Neural cell (in vitro differentiated cells): ENCODE data around the gene AXL. TPM values are rescaled to one million over a fixed set of nuclear protein-coding genes. Genes with fewer than 3 reads are reported as not detected.

Source experiments
- H2AFZ ChIP-seq: fragments of 200-600, 300-800 bp; sonication (generic), shearing (Covaris generic); 2 replicates; pipeline ENCODE4 v1.6.0; 2014; ENCODE audit warnings: low read depth, mild to moderate bottlenecking, antibody characterized with exemption, low read length, moderate library complexity
- H3F3A ChIP-seq: fragments of 200-600 bp; shearing (Covaris generic); 2 replicates; pipeline ENCODE4 v1.6.1; 2016; ENCODE audit warnings: mild to moderate bottlenecking, moderate library complexity, mixed read lengths, antibody characterized with exemption, low read length; ENCODE audit not compliant: insufficient read depth, poor library complexity, severe bottlenecking
- H3K27ac ChIP-seq: fragments of 200-600, 300-800 bp; sonication (generic), shearing (Covaris generic); 2 replicates; pipeline ENCODE4 v1.5.1; 2014; ENCODE audit warnings: mild to moderate bottlenecking, low read length, moderate library complexity
- H3K27me3 ChIP-seq: fragments of 300-800, 200-600 bp; sonication (generic), shearing (Covaris generic); 2 replicates; pipeline ENCODE4 v1.6.0; 2014; ENCODE audit warnings: mild to moderate bottlenecking, low read depth, low read length, moderate library complexity; ENCODE audit not compliant: insufficient read depth
- H3K36me3 ChIP-seq: fragments of 300-800, 200-600 bp; sonication (generic), shearing (Covaris generic); 2 replicates; pipeline ENCODE4 v1.5.1; 2014; ENCODE audit warnings: mild to moderate bottlenecking, antibody characterized with exemption, low read length, moderate library complexity; ENCODE audit not compliant: insufficient read depth
- H3K4me2 ChIP-seq: fragments of 300-800, 200-600 bp; sonication (generic), shearing (Covaris generic); 2 replicates; pipeline ENCODE4 v1.6.0; 2014; ENCODE audit warnings: mild to moderate bottlenecking, low read length
- H3K4me3 ChIP-seq: fragments of 300-800, 200-600 bp; sonication (generic), shearing (Covaris generic); 2 replicates; pipeline ENCODE4 v1.5.1; 2014; ENCODE audit warnings: mild to moderate bottlenecking, low read length, moderate library complexity
- H3K79me2 ChIP-seq: fragments of 200-600 bp; shearing (Covaris generic); replicated peaks from 2 replicates; pipeline ENCODE4 v1.6.0; 2014; ENCODE audit warnings: mild to moderate bottlenecking, low read length, moderate library complexity; ENCODE audit not compliant: insufficient read depth
- H3K9ac ChIP-seq: fragments of 300-800, 200-600 bp; sonication (generic), shearing (Covaris generic); 2 replicates; pipeline ENCODE4 v1.6.1; 2016; ENCODE audit warnings: mild to moderate bottlenecking, low read length, mixed read lengths
- H3K9me2 ChIP-seq: fragments of 200-600 bp; shearing (Covaris generic); 2 replicates; pipeline ENCODE4 v1.6.1; 2016; ENCODE audit warnings: mild to moderate bottlenecking, low read length, mixed read lengths; ENCODE audit not compliant: insufficient read depth
- H3K9me3 ChIP-seq: fragments of 200-600, 300-800 bp; sonication (generic), shearing (Covaris generic); 2 replicates; pipeline ENCODE4 v1.6.1; 2016; ENCODE audit warnings: mild to moderate bottlenecking, mixed run types, low read length, moderate library complexity, mixed read lengths
- H4K20me1 ChIP-seq: fragments of 200-600 bp; shearing (Covaris generic); 2 replicates; pipeline ENCODE4 v1.6.1; 2016; ENCODE audit warnings: mild to moderate bottlenecking, mixed run types; ENCODE audit not compliant: insufficient read depth
- EP300 ChIP-seq: fragments of 450-650 bp; conservative IDR thresholded peaks from 2 replicates; pipeline ENCODE4 v1.6.1; 2014; ENCODE audit warnings: antibody characterized with exemption, mild to moderate bottlenecking, moderate library complexity; ENCODE audit not compliant: poor library complexity, severe bottlenecking
- EZH2 ChIP-seq: fragments of 200-600, 300-800 bp; shearing (Covaris generic), sonication (generic); IDR thresholded peaks from 2 replicates; pipeline ENCODE4 v1.6.1; 2014; ENCODE audit warnings: antibody characterized with exemption, low read length, borderline replicate concordance, mild to moderate bottlenecking; ENCODE audit not compliant: insufficient read depth, poor library complexity, severe bottlenecking
- MXI1 ChIP-seq: fragments of 450-650 bp; conservative IDR thresholded peaks from 2 replicates; pipeline ENCODE4 v1.6.1; 2014; ENCODE audit warnings: antibody characterized with exemption, mild to moderate bottlenecking; ENCODE audit not compliant: poor library complexity, severe bottlenecking
- POLR2AphosphoS5 ChIP-seq: IDR thresholded peaks from 2 replicates; pipeline ENCODE4 v1.6.1; 2012
- RAD21 ChIP-seq: fragments of 450-650 bp; conservative IDR thresholded peaks from 2 replicates; pipeline ENCODE4 v1.6.1; 2014; ENCODE audit warnings: antibody characterized with exemption, mild to moderate bottlenecking, moderate library complexity
- SMC3 ChIP-seq: fragments of 450-650 bp; conservative IDR thresholded peaks from 2 replicates; pipeline ENCODE4 v1.6.1; 2014; ENCODE audit warnings: antibody characterized with exemption, mild to moderate bottlenecking, moderate library complexity; ENCODE audit not compliant: poor library complexity
- TAF1 ChIP-seq: IDR thresholded peaks from 2 replicates; pipeline ENCODE4 v1.6.1; 2012; ENCODE audit warnings: low read depth
- polyA plus RNA-seq: library from polyadenylated mRNA; depleted of rRNA; stranded (reverse); fragments of >200 nt; gene quantifications from 2 replicates; pipeline ENCODE4 v1.2.3, GENCODE V29; 2014
- TF ChIP-seq, protein P1 (sequence below): fragments of 450-650 bp; IDR thresholded peaks from 2 replicates; pipeline ENCODE4 v1.5.1; 2014; ENCODE audit warnings: antibody characterized with exemption, mild to moderate bottlenecking, moderate library complexity; ENCODE audit not compliant: poor library complexity, severe bottlenecking
- TF ChIP-seq, protein P2 (sequence below): IDR thresholded peaks from 2 replicates; pipeline ENCODE4 v1.6.1; 2012; ENCODE audit warnings: borderline replicate concordance

AXL gene
- polyA plus RNA-seq, 1 donor from 2014 or later = 0.10 TPM

DNA sequence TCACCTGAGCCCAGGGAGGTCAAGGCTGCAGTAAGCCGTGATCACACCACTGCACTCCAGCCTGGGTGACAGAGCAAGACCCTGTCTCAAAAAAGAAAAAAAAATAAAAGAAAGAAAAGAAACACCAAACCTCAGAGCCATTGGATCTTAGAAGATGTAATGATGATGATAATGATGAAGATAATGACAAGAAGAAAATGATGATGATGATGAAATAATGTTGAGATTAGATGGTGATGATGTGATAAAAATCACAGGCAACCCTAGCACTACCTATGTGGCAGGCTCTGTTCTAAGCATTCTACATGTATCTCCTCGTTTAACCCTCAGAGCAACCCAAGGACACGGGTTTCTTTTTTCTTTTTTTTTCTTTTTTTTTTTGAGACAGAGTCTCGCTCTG, 25.1 kb downstream of the AXL start:
- Histone ChIP-seq H3K9me3 (no peaks in the 10 kb centered on the region), H3K36me3 (no peaks in the 10 kb centered on the region), H3K4me3 (no peak overlapping the region), H3K27ac (no peak overlapping the region), H3K79me2 (no peaks in the 10 kb centered on the region), H3K4me2 (no peak overlapping the region), H4K20me1 (no peaks in the 10 kb centered on the region), H3K27me3 (no peaks in the 10 kb centered on the region), H3F3A (no peaks in the 10 kb centered on the region), H3K9me2 (no peaks in the 10 kb centered on the region), H3K9ac (no peak overlapping the region), H2AFZ (no peak overlapping the region)
- TF ChIP-seq EZH2 (no peak), EP300 (no peak), RAD21 (no peak), TAF1 (no peak), POLR2AphosphoS5 (no peak), MXI1 (no peak), SMC3 (no peak)
- TF ChIP-seq, protein P1, sequence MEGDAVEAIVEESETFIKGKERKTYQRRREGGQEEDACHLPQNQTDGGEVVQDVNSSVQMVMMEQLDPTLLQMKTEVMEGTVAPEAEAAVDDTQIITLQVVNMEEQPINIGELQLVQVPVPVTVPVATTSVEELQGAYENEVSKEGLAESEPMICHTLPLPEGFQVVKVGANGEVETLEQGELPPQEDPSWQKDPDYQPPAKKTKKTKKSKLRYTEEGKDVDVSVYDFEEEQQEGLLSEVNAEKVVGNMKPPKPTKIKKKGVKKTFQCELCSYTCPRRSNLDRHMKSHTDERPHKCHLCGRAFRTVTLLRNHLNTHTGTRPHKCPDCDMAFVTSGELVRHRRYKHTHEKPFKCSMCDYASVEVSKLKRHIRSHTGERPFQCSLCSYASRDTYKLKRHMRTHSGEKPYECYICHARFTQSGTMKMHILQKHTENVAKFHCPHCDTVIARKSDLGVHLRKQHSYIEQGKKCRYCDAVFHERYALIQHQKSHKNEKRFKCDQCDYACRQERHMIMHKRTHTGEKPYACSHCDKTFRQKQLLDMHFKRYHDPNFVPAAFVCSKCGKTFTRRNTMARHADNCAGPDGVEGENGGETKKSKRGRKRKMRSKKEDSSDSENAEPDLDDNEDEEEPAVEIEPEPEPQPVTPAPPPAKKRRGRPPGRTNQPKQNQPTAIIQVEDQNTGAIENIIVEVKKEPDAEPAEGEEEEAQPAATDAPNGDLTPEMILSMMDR = no peak
- TF ChIP-seq, protein P2, sequence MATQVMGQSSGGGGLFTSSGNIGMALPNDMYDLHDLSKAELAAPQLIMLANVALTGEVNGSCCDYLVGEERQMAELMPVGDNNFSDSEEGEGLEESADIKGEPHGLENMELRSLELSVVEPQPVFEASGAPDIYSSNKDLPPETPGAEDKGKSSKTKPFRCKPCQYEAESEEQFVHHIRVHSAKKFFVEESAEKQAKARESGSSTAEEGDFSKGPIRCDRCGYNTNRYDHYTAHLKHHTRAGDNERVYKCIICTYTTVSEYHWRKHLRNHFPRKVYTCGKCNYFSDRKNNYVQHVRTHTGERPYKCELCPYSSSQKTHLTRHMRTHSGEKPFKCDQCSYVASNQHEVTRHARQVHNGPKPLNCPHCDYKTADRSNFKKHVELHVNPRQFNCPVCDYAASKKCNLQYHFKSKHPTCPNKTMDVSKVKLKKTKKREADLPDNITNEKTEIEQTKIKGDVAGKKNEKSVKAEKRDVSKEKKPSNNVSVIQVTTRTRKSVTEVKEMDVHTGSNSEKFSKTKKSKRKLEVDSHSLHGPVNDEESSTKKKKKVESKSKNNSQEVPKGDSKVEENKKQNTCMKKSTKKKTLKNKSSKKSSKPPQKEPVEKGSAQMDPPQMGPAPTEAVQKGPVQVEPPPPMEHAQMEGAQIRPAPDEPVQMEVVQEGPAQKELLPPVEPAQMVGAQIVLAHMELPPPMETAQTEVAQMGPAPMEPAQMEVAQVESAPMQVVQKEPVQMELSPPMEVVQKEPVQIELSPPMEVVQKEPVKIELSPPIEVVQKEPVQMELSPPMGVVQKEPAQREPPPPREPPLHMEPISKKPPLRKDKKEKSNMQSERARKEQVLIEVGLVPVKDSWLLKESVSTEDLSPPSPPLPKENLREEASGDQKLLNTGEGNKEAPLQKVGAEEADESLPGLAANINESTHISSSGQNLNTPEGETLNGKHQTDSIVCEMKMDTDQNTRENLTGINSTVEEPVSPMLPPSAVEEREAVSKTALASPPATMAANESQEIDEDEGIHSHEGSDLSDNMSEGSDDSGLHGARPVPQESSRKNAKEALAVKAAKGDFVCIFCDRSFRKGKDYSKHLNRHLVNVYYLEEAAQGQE = no peak

DNA sequence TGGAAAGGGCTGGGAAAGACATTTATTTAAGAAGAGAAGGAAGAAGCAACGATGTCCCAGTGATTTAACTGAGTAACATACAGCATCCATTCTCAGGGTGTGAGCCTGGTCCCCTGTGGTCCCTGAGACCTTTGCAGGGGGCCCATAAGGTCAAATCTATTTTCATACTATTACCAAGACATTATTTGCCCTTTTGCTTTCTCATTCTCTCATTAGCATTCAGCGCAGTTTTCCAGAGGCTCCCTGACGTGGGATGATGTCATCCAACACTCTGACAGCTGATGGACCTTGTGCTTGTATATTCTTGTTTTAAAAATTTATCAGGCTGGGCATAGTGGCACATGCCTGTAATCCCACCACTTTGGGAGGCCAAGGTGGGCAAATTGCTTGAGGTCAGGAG, 26.8 kb downstream of the AXL start:
- Histone ChIP-seq H3K4me2 (no peak overlapping the region), H3F3A (no peaks in the 10 kb centered on the region), H4K20me1 (no peaks in the 10 kb centered on the region), H3K9ac (no peak overlapping the region), H3K79me2 (no peaks in the 10 kb centered on the region), H3K4me3 (no peak overlapping the region), H3K9me2 (no peaks in the 10 kb centered on the region), H3K36me3 (no peaks in the 10 kb centered on the region), H3K27me3 (no peaks in the 10 kb centered on the region), H2AFZ (no peak overlapping the region), H3K27ac (no peak overlapping the region), H3K9me3 (no peaks in the 10 kb centered on the region)
- TF ChIP-seq, protein P1 = no peak
- TF ChIP-seq EZH2 = no peak
- TF ChIP-seq MXI1 = no peak
- TF ChIP-seq, protein P2 = no peak
- TF ChIP-seq TAF1 = no peak
- no peak for TF ChIP-seq POLR2AphosphoS5
- TF ChIP-seq SMC3 = no peak
- TF ChIP-seq RAD21 = no peak
- TF ChIP-seq EP300 = no peak
